ENCODE data around the gene ZNF488.

The ZNF488 gene

DNA sequence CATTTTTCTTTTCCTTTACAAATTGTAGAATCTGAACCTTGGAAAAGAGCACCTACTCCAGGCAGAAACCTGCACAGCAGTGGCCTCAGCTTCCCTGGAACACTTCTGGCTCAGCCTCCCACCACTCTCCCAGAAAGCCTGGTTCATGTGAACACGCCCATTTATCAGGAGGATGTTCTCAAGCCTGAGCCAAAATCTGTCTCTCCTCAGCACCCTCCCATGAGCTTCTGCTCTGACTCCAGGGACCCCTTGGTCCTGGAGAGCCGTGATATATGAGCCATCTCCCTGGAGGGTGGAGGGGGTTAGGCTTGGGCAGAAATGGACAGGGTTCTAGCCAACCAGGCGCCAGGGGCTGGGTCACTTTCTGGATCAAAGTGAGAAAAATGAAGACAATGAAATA is 51.7 kb downstream of the ZNF488 start:
- DNase-seq (ENCODE audit: low read depth in 1 of 2, low spot score in 1 of 2), result no peak

DNA sequence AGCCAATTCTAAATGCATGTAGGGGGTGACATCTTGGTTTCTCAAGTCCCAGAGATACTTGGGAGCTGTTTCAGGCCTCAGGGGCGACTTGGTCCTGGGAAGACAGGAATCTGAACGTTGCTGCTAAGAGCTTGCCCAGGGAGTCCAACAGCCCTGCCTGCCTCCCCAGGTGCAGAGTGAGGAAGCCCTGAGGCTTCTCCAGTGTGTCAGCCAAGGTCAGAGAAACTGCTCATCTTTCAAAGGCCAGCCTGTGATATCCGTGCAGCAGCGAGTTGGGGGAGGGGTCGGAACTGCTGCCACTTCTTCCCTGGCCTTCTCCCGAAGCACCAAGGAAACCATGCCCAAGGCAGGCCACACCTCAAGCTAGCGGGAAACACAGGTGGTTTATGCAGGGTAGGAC is 52.1 kb downstream of the ZNF488 start:
- DNase-seq (ENCODE audit: low read depth in 1 of 2, low spot score in 1 of 2), result no peak

DNA sequence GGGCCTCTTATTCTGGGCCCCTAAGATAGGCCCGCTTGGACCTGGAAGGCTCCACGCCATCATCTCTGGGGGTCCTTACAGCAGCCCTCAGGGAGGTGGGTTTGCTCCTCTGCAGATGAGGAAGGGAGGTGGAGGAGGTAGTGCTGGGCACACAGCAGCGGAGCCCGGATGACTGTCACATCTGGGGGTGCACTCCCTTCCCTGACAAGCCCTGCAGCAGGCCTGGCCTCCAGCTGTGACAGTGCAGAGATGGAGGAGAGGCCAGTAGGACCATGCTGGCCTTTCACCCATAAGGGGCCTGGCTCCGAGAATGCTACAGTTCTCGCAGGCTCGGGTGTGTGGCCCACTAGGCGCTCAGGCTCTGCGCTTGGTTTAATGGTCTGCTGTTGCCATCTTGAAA is 52.6 kb downstream of the ZNF488 start:
- no peak for DNase-seq (ENCODE audit: low read depth in 1 of 2, low spot score in 1 of 2)

DNA sequence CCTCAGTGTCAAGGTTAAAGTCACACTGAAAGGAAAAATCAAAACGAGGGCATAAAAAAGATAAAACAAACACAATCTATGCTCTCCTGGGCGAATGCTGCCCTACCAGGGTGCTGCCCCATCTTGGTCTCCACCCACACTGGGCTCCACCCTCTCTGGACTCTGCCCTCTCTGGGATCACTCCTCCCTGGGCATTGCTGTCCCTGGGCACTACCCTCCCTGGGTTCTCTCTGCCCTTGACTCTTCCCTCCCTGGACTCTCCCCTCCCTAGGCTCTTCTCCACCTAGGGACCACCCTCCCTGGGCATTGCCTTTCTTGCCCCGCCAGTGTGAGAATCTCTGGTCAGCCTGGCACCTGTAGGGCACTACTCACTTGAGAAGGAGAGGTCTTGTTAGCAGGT is 53.3 kb downstream of the ZNF488 start:
- no peak for DNase-seq (ENCODE audit: low read depth in 1 of 2, low spot score in 1 of 2)

DNA sequence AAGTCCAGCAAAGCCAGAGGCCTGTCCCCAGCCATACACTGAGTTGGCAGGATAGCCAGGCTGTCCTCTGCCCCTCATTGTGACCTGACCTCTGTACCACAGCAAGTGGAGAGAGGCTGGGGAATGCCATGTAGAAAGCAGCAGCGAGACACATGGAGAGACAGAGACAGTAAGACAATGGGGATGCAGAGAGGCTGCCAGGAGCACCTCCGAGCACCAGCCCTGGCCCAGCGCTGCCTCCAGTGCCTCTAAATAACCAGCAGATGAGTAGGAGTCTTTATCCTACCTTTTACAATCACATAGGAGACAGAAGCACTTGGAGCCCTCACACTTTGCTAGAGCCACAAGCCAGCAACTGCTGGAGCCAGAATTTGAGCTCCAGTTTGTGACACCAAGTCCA is 53.7 kb downstream of the ZNF488 start:
- DNase-seq (ENCODE audit: low read depth in 1 of 2, low spot score in 1 of 2), result no peak

DNA sequence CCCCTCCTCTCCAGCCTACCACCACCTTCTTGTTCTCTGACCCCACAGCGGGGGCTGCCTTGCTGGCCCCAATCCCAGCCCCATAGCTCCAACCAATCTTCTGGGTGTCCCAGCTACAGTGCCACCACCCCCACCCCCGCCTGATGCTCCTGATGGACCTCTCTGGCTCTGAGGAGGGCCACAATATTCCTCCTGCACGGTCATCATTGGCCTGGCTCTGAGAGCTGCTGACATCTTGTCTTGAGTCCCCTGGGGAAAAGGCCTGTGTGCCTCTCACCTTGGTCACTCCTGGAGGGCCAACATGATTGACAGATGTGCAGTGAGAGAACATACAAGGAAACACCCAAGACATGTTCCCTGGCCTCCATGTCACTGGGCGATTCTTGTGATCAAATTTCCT is 54.2 kb downstream of the ZNF488 start:
- DNase-seq (ENCODE audit: low read depth in 1 of 2, low spot score in 1 of 2), result no peak

DNA sequence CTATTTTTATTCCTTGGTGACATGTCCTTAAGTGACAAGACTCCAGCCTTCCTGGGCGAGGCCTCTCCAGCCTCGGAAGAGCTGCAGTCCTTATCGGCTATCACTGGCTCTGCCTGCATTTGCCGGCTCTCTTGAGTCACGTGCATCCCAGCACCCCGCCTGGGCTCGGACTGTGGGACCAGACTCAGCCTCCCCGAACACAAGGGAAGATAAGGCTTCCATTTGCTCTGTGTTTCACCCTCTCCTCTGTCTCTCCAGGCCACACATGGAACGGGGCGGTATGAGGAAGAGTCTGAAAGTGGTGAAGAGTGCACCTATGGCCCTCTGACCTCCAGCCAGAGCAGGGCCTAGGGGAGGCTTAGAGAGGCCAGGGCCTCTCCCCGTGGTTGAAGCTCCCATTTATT is 57.2 kb downstream of the ZNF488 start:
- no peak for DNase-seq (ENCODE audit: low read depth in 1 of 2, low spot score in 1 of 2)

DNA sequence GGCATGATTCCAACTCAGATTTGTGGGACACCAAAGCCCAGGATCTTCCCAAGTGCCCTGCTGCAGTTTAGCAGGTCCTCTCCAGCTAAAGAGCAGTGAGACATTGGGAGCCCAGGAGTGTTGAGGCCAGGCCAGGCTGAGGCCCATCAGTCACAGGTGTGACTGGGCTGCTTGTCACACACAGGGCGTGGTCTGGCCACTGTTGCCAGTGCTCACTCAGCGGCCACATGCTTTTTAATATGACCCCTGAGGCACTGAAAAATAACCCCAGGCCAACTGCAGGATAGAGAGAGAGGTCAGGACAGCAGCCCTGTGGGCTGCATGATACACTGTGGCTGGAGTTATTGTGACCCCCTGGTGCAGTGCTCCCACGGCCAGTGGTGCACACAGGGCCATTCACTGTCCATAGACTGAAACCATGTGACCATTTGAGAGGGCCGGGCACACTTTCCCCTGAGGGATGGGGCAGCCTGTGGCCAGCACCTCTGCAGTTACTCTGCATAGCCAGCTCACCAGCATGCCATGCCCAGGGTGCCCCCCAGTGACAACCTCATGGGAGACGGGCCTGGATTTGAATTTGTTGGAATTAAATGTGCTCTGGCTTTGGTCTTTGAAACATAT is 57.7 kb downstream of the ZNF488 start:
- no peak for DNase-seq (ENCODE audit: low read depth in 1 of 2, low spot score in 1 of 2)

DNA sequence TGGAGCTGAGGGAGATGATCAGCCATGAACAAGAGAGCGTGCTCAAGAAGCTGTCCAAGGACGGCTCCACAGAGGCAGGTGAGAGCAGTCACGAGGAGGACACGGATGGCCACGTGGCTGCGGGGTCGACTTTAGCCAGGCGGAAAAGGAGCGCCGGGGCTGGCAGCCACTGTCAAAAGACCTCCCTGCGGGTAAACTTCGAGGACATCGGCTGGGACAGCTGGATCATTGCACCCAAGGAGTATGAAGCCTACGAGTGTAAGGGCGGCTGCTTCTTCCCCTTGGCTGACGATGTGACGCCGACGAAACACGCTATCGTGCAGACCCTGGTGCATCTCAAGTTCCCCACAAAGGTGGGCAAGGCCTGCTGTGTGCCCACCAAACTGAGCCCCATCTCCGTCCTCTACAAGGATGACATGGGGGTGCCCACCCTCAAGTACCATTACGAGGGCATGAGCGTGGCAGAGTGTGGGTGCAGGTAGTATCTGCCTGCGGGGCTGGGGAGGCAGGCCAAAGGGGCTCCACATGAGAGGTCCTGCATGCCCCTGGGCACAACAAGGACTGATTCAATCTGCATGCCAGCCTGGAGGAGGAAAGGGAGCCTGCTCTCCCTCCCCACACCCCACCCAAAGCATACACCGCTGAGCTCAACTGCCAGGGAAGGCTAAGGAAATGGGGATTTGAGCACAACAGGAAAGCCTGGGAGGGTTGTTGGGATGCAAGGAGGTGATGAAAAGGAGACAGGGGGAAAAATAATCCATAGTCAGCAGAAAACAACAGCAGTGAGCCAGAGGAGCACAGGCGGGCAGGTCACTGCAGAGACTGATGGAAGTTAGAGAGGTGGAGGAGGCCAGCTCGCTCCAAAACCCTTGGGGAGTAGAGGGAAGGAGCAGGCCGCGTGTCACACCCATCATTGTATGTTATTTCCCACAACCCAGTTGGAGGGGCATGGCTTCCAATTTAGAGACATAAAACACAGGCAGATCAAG is 58.5 kb downstream of the ZNF488 start:
- DNase-seq (ENCODE audit: low read depth in 1 of 2, low spot score in 1 of 2), result no peak

DNA sequence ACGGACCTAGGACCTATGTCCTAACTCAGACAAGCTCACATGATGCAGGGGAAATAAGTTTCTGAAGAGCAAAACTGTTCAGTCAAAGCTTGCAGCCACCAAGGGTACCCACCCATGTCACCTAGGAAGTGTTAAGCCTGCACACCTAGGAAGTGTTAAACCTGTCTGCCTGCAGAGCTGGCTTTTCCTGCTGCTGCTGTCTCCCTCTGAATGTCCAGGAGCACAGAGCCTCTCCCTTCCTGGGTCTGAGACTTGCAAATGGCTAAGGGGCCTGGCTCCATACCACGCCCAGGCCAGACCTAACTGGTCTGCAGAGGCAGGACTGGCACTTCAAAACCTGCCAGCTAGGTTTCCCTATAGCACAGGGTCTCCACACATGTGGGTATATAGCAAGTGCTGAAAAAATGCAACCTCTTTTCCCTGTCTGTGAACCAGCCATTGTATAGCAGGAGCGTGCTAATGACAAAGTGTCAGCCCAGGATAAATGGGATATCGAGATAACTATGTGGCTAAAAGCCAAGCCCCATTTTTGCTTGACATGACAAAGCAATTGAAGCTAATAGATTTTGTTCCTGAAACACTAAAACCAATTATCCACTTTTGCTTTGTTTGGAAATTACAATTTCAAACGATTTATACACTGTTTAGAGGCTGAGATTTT is 60.3 kb downstream of the ZNF488 start:
- no peak for DNase-seq (ENCODE audit: low read depth in 1 of 2, low spot score in 1 of 2)

DNA sequence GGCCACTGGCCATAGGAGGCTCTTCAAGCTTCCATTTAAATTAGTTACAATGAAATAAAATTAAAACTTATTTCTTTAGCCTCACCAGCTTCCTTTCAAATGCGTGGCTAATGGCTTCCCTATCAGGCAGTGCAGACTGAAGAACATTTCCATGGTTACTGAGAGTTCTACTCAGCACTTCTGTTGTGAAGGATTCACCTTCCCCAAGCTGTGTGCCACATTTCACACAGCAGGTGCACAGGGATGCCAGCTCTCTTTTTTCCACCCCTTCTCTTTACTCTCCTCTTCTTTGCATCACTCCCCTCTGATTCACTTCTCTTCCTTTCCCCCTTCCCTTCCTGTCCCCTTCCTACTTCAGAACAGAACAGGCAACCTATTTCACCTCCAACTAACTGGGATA is 61.0 kb downstream of the ZNF488 start:
- DNase-seq (ENCODE audit: low read depth in 1 of 2, low spot score in 1 of 2), result no peak

DNA sequence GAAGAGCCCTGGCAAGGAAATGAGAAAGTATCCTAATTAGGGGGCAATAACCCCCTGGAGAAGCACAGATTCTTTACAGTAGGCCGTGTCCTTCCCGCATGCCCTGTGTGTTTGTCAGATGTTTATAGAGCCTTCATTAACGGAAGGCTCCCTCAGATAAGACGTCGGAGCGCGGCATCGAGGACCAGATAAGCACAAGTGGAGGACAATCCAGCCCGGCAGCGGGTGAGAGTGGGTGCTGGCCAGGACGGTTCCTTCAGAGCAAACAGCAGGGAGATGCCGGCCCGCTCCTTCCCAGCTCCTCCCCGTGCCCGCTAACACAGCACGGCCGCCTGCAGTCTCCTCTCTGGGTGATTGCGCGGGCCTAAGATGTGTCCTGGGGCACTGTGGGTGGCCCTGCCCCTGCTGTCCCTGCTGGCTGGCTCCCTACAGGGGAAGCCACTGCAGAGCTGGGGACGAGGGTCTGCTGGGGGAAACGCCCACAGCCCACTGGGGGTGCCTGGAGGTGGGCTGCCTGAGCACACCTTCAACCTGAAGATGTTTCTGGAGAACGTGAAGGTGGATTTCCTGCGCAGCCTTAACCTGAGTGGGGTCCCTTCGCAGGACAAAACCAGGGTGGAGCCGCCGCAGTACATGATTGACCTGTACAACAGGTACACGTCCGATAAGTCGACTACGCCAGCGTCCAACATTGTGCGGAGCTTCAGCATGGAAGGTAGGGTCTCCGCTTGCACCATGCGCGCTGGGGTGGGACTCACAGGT is 61.6 kb downstream of the ZNF488 start, which contains the start of gene GDF2:
Gene GDF2, plus strand, starts transcription at position 155 of the 762 bp plus-strand sequence. Its CDS starts 215 bp downstream, at position 370.
- DNase-seq (ENCODE audit: low read depth in 1 of 2, low spot score in 1 of 2), result no peak

DNA sequence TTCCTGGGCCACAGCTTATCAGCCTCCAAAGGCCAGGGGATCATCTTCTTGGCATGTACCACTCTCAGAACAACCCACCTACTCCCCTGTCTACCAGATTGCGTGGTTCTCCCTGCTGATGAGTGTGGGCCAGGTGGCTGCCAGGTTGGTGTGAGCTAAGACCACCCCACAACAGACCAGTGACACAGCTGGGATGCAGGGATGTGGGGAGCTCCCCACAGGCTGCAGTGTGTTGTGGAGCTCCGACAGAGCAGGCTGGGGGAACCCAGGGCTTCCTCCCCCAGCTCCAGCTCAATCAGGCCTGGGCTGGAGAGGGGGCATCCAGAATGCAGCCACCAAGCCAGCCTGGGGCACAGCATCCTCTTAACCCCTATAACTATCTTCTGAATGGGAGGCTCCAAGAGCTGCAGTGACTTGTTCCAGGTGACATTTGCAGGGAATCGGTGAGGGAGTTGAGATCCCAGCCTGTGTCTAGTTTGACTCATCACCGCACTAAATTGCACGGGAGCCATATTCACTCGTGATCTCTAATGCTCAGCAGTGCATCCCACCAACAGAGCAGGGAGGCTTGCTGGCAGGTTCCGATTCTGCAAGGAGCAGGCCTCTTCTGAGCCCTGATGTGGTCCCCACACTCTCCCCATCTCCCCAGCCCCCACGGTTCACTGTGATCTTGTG is 62.4 kb downstream of the ZNF488 start:
- no peak for DNase-seq (ENCODE audit: low read depth in 1 of 2, low spot score in 1 of 2)

DNA sequence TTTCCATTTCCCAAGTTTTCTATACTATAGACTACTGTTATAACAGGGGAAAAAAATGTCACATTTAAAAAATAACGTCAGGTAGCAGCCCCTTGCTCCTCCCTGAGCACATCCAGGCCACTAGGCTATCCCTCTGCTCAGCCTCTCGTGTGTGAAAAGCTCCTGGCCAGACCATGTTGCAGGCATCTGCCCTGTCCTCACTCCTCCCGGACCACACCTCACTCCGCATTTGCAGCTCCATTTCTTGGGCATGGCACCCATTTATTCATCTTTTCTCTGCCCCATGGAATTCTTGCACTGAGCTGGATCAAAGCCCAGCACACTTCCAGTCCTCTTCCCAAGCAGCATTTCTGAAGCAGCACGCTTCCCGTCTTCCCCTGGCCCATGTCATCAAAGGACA is 63.3 kb downstream of the ZNF488 start:
- no peak for DNase-seq (ENCODE audit: low read depth in 1 of 2, low spot score in 1 of 2)

DNA sequence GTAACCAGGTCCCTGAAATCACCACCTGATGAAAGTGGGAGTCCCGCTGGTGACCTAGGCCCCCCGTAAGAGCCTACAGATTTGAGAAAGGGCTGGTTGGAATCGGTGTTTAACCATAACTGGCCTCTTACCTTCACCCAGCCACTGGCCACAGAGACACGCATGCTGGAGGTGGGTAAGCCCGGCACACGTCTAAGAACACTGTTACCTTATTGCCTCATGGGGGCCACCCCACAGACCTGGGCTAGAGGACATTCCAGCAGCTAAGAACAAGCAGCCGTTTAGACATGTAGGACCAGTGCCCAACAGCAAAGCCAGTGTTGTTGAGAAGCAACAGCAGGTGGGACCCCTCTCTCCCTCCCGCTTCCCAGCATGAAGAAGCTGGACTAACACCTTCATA is 64.3 kb downstream of the ZNF488 start:
- DNase-seq (ENCODE audit: low read depth in 1 of 2, low spot score in 1 of 2), result no peak

DNA sequence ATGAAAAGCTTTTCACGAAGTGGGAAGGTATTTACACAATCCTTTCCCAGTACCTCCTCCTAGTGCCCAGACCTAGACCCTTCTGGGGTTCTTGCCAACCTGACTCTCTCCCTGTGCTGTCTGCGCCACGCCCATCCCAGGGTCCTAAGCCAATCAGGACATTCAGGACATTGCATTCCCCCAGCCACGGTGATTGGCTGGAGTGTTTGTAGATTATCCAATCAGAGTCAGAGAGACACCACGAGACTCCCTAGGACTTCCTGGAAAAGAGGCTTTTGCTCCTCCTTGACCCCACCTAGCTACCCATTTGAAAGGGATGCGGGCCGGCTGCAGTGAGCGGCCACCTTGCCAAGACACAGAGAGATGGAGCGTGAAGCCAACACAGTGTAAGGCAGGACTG is 65.4 kb downstream of the ZNF488 start:
- no peak for DNase-seq (ENCODE audit: low read depth in 1 of 2, low spot score in 1 of 2)

DNA sequence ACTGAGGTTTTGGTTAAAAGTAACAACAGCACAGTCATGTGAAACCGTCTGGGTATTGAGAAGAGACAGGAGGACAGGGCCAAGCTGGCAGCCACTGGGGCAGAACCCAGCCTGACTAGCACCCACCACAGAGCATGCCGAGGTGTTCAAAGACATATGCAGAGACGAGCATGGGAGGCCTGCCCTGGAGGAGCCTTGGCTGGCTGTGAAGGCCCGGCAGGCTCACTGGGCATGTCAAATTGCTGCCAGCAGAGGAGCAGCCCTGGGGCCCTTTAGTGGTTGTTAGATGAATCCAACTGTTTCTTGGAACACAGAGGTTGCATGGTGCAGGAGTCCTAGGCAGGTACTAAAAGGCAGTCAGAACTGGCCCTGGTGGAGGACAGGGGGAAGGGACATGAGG is 66.8 kb downstream of the ZNF488 start:
- no peak for DNase-seq (ENCODE audit: low read depth in 1 of 2, low spot score in 1 of 2)

DNA sequence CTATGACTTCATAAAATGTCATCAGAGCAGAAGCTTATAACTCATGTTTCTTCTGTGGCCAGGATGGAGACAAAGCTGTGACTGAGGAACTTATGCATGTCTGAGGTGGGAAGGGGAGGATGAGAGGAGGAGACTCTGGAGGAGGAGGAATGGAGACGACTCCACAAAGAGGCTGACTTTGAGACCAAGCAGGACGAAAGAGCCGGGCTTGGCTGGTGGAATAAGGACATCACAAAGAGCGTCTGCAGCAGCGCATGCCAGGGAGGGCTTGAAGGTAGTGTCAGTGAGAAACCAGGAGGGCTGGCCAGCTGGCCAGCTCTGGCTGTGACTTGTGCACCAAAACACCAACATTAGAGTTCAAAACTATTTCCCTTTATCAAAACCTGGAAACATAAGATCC is 68.0 kb downstream of the ZNF488 start:
- no peak for DNase-seq (ENCODE audit: low read depth in 1 of 2, low spot score in 1 of 2)

Data from stimulated activated CD4-positive, alpha-beta T cell treated with anti-CD3 and anti-CD28 coated beads, Interleukin-15, amount 100 ng/mL, for 1 hour (primary cell).